ENCODE data around the gene NUAK2.

Gene NUAK2

DNA sequence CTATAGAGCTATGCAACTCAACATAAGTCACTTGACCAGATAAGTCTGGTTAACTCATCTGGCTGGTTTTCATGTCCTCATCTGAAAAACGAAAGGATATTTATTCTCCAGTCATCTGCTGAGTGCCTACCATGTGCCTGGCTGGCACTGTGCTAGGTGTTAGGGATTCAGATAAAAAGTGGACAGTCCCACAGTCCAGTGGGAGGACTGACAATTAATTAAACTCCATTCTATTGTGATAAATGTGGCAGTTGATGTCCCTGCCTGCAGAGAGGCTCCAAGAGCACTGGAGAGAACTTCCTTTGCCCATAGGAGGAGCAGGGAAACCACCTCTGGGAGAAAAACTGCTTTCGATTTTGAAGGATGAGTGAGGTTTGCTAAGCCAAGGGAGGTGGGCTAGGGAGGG is 5.4 kb downstream of the NUAK2 start:
- Histone ChIP-seq H3K27me3 (ENCODE audit: insufficient read depth, poor library complexity, severe bottlenecking) (no peaks in the 10 kb centered on the region), H3K27ac (ENCODE audit: poor library complexity, severe bottlenecking) (peak overlapping the region; percentile 93), H3K4me1 (ENCODE audit: insufficient read depth, poor library complexity, severe bottlenecking) (peaks cover 49% of the 10 kb centered on the region), H3K9me3 (ENCODE audit: severe bottlenecking) (no peaks in the 10 kb centered on the region), H3K4me3 (ENCODE audit: severe bottlenecking) (no peak overlapping the region), H3K36me3 (ENCODE audit: low read depth) (peaks cover 25% of the 10 kb centered on the region)
- ATAC-seq (ENCODE audit: low read depth) (no peak), DNase-seq (ENCODE audit: low spot score) (no peak)
- TF ChIP-seq, protein P1, sequence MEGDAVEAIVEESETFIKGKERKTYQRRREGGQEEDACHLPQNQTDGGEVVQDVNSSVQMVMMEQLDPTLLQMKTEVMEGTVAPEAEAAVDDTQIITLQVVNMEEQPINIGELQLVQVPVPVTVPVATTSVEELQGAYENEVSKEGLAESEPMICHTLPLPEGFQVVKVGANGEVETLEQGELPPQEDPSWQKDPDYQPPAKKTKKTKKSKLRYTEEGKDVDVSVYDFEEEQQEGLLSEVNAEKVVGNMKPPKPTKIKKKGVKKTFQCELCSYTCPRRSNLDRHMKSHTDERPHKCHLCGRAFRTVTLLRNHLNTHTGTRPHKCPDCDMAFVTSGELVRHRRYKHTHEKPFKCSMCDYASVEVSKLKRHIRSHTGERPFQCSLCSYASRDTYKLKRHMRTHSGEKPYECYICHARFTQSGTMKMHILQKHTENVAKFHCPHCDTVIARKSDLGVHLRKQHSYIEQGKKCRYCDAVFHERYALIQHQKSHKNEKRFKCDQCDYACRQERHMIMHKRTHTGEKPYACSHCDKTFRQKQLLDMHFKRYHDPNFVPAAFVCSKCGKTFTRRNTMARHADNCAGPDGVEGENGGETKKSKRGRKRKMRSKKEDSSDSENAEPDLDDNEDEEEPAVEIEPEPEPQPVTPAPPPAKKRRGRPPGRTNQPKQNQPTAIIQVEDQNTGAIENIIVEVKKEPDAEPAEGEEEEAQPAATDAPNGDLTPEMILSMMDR (IDR thresholded peaks at IDR 0.05; ENCODE audit: poor library complexity, severe bottlenecking): no peak

DNA sequence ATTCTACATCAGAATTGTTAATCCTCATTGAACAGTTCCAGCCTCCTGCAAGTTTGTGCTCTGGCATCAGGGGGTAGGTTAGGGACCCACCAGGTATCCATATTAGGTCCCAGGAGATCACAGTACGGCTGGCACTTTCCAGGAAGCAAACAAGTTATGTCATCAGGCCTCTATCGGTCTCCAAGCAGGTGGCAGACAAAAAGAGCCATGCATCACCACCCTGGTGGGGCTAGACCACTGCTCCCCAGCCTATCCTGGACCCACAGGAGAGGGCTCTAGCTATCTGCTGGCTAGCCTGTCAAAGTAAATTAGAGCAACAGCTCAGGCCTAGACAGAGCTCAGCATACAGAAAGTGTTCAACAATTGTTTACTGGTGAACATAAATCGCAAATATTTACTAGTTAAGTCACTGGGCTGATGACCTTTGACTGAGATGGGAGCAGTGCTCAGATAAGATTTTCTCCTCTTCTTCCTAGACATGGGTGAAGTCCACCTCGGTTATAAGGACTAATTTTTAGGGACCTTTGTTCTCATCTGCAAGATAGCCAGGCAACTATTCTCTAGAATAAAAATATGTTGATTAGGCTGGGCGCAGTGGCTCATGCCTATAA is 6.4 kb downstream of the NUAK2 start:
- DNase-seq (ENCODE audit: low spot score) (no peak), ATAC-seq (ENCODE audit: low read depth) (no peak)
- TF ChIP-seq, protein P1 (IDR thresholded peaks at IDR 0.05; ENCODE audit: poor library complexity, severe bottlenecking): no peak
- no peaks in the 10 kb centered on the region for H3K27me3 ChIP-seq (ENCODE audit: insufficient read depth, poor library complexity, severe bottlenecking)
- H3K36me3 ChIP-seq (ENCODE audit: low read depth): peaks cover 30% of the 10 kb centered on the region
- H3K4me1 ChIP-seq (ENCODE audit: insufficient read depth, poor library complexity, severe bottlenecking): peaks cover 49% of the 10 kb centered on the region
- no peaks in the 10 kb centered on the region for H3K9me3 ChIP-seq (ENCODE audit: severe bottlenecking)
- peak overlapping the region; percentile 93 for H3K27ac ChIP-seq (ENCODE audit: poor library complexity, severe bottlenecking)
- no peak overlapping the region for H3K4me3 ChIP-seq (ENCODE audit: severe bottlenecking)

DNA sequence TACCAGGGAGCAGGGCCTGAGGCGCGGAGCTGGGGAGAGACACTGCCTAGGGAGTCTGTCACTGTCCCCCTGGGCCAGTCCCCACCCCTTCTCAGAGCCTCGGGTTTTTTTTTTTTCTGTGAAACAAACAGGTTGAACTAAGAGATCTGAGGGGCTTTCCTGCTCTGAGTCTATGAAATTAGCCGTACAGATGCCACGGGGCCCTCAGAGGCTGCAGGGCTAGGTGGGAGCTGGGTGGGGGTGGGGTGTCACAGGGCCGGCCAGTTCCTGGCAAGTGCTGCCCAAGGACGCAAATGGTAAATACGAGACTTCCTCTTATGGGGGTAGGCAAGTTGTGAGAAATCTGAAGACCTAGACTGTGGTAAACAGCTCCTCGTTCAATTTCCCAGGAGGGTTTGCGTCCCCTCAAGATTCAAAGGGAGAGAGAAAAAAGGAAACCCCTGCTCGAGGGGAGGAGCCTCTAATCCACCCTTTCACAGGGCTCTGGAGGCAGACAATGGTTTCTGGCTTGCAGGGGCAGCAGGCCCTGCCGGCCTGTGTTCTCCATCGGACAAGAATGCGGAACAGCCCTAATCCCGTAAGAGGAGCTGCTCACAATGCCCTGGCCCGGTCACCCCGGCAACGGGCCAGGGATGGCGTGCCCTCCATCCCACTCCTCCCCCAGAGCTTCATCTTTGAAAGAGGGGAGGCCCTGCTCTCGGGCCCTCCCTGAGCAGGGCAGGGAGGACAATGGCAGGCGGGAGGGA is 7.8 kb downstream of the NUAK2 start:
- Histone ChIP-seq H3K36me3 (ENCODE audit: low read depth) (peaks cover 42% of the 10 kb centered on the region), H3K4me1 (ENCODE audit: insufficient read depth, poor library complexity, severe bottlenecking) (peaks cover 42% of the 10 kb centered on the region), H3K27me3 (ENCODE audit: insufficient read depth, poor library complexity, severe bottlenecking) (no peaks in the 10 kb centered on the region), H3K9me3 (ENCODE audit: severe bottlenecking) (no peaks in the 10 kb centered on the region), H3K4me3 (ENCODE audit: severe bottlenecking) (no peak overlapping the region), H3K27ac (ENCODE audit: poor library complexity, severe bottlenecking) (peak overlapping the region; percentile 93)
- TF ChIP-seq, protein P1 (IDR thresholded peaks at IDR 0.05; ENCODE audit: poor library complexity, severe bottlenecking): no peak
- ATAC-seq (ENCODE audit: low read depth) (no peak), DNase-seq (ENCODE audit: low spot score) (no peak)

DNA sequence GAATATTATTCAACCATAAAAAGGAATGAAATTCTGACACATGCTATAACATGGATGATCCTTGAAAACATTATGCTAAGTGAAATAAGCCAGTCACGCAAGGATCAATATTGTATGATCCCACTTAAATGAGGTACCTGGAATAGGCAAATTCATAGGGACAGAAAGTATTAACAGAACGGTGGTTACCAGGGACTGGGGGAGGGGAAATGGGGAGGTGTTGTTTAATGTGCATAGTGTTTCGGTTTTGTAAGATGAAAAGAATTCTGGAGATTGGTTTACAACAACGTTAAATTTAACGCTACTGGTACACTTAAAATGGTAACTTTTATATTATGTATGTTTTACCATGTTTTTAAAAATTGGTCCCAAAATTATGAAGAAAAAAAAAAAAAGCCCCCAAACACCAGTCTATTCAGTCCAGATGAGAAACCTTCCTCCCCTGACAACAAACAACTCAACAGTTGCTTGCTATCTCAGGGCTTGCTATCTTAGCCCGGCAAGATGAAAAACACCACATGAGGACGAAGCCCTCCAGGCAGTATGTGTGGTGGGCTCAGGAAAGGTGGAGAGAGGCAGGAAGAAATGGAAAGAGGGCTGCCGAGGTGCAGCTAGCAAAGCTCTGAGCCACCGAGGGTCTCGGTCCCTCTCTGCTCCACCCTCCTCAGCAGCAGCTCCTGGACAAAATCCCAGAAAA is 8.5 kb downstream of the NUAK2 start:
- peaks cover 34% of the 10 kb centered on the region for H3K4me1 ChIP-seq (ENCODE audit: insufficient read depth, poor library complexity, severe bottlenecking)
- H3K36me3 ChIP-seq (ENCODE audit: low read depth): peaks cover 49% of the 10 kb centered on the region
- no peaks in the 10 kb centered on the region for H3K9me3 ChIP-seq (ENCODE audit: severe bottlenecking)
- H3K4me3 ChIP-seq (ENCODE audit: severe bottlenecking): no peak overlapping the region
- TF ChIP-seq, protein P1 (IDR thresholded peaks at IDR 0.05; ENCODE audit: poor library complexity, severe bottlenecking): no peak
- peak overlapping the region; percentile 93 for H3K27ac ChIP-seq (ENCODE audit: poor library complexity, severe bottlenecking)
- ATAC-seq (ENCODE audit: low read depth) (no peak), DNase-seq (ENCODE audit: low spot score) (no peak)
- no peaks in the 10 kb centered on the region for H3K27me3 ChIP-seq (ENCODE audit: insufficient read depth, poor library complexity, severe bottlenecking)
